Esophagus mucosa (tissue), 1 donor: ENCODE data around the gene MYO15A. TPM values are rescaled to one million over a fixed set of nuclear protein-coding genes. Genes with fewer than 3 reads are reported as not detected.
"Not testable (repeated sequence)": the region's sequence is repeated elsewhere in the genome, so short reads cannot be mapped to it uniquely, and the experiment has no call there.

Source experiments
- ATAC-seq: fragments of 200-7000 bp; cut with Tn5 transposase; one replicate; pipeline ENCODE4 v1.9.1; 2020
- total RNA-seq: library from RNA; stranded (reverse); gene quantifications from one replicate; pipeline ENCODE4 v1.2.4, GENCODE V29; 2023
- donor health status: DM: yes; HTN: yes; CAD: no.

The MYO15A gene
- total RNA-seq, 1 donor from 2014 or later = 0.44 TPM

DNA sequence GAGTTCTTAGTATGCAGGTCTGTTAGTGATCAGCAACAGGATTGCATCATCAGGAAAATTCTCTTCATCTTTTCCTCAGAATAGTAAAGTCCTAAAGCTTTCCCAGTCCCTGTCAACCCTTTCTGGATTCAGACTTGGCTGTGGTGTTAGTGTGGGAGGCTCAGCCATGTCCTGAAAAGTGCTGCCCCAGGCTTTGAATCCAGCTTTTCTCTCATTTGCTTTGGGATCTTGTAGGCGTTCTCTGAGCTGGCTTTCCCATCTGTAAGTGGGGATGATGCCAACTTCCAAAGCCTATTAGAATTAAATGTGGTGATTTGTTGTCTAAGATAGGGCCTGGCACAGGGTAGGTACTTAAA lies 78.0 kb downstream of the MYO15A start:
- no peak for ATAC-seq

- ATAC-seq = no peak
Observed at GRCh38 chr17:18187226-18187625, 78.7 kb downstream of the MYO15A start.

DNA sequence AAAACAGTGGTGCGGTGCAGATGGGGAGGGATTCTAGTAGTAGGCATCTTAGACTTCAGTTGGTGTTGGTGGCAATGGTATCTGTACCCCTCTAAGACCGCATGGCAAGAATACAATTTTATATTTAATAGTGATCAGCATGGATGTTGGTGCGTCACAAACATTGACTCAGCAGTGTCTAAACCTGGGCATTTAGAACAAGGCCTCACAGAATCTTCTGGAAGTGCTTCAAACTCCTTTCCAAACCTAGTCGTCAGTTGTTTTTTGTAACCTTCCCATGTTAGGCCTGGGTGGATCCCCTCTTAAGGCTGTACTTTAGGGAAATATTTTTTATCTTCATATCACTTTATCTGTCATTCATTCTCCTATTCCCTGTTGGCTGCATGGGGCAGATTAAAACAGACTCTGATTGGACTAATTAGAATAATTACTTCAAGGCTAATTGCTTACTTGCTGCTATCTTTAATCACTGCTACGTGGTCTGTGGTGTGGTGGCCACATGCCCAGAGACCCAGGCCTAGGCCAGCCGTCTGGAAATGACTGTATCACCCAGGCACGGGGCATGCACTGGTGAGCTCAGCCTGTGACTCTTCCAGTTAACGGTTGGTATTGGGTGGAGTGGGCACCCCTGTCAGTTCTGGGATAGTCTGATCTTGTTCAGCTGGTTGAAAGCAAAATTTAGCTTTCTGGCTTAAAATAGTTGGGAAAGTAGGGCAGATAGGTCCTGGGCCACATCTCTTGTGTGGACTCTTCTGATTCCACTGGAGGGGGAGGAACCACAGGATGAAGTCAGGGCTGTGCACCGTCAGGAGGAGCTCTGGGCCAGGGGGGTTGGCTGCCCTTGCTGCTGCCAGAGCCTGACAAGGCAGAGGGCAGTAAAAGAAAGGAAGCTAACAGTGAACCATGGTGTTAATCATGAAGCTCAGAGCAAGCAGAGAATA lies 79.5 kb downstream of the MYO15A start:
- no peak for ATAC-seq

GRCh38 chr17:18190628-18191235 lies 82.2 kb downstream of the MYO15A start:
- ATAC-seq = no peak

DNA sequence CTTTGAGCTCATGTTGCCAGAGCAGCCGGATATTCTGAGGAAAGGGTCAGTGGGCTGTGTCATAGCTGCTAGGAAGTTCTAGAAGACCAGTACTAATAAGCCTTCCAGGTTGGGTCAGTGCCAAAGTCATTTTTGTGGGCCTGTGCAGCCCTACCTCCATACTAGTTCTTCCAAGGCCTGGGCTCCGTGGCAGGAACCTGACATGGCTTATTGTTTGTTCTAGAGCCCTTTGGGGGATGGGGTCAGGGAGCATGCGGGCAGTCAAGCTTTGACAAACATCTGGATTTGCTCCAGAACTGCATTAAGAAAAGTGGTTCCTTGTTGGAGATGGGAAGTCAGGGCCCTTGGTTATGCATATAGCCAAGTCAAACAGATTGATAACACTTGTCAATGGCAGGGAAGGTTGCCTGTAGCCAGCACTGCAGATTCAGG lies 82.7 kb downstream of the MYO15A start:
- ATAC-seq = peak; percentile 6

DNA sequence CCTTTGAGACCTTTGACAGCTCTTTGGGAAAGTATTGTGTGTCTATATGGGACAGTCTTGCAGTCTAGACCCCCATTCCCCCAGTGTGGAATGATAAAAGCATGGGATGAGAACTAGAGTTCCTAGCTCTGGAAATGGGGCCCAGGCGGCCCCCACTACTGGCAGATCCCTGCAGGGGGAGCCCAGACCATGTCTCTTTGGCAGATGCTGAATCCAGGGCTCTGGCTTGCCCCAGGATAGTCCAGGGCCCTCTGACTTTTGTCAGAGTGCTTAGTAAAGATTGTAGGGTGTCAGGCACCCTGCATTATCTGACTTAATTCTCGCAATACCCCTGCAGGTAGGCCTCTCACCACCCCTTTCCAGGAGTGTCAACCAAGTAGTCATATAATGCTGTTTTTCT lies 83.4 kb downstream of the MYO15A start:
- no peak for ATAC-seq

GRCh38 chr17:18194394-18194793 lies 85.8 kb downstream of the MYO15A start:
- no peak for ATAC-seq

- no peak for ATAC-seq
Observed at GRCh38 chr17:18194804-18195203, 86.2 kb downstream of the MYO15A start.

GRCh38 chr17:18195246-18195645 lies 86.7 kb downstream of the MYO15A start:
- ATAC-seq = no peak

DNA sequence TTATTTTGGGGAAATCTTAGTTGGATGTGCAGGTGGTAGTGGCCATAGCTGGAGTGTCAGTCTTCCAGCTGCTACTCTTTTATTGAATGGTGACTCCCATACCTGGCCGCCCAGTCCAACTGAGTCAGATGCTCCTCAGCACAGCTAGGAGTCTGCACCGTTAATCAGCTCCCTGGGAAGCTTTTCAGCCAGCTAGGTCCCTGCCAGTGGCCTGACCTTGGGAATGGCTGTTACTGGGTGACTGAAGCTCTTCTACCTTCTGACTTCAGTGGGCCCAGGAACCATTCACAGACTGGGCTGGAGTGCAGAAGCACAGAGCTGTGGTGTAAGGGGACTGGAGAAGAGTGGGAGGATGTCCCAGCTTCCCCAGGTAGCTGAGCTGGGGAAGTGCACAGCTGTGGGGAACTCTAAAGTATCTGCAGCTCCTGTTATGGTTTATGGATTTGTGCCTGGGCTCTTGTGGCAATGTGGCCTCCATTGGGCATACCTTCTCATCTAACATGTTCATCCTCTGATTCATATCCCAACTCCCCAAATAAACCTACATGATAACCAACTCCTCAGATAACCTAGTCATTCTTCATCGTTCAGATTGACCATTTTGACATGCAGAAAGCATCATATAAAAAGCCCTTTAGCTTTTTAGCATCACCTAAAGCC lies 89.1 kb downstream of the MYO15A start:
- ATAC-seq = no peak

DNA sequence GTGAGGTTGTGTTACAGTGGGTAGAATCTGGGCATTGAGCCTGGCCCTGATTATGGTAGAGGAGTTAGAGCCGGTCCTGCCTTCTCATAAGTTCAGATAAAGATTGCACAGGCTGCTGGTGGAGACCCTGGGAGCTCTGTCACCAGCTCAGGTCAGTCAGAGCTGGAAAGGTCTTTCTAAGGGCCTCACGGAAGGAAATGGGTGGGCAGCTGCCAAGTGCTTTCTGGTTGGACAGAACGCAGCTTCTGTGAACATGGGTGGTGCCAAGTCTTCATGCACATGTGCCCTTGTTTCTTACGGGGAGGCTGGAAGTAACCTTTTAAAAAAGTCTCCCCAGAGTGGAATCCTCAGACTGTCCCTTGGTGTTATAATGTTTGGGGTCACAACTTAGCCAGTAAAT lies 90.0 kb downstream of the MYO15A start:
- ATAC-seq = no peak

- ATAC-seq = no peak
Observed at GRCh38 chr17:18201108-18201507, 92.6 kb downstream of the MYO15A start.

DNA sequence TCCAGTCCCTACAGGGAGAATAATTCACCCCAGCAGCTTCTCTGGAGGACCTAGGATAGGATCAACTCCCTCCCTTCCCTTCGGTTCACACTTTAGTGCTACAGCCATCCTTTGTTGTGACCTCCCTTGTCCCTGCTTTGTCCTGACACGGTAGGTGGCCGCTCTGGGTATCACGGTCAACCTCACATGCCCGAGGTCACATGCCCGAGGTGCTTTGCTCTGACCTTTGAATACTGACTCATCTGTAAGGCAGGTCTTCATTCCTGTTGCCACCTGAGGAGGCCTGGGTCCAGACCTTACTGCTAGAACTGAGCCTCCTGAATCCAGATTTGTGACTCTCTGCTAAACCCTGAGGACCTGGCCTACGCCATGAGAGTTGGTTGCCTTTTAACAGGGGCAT lies 94.8 kb downstream of the MYO15A start:
- ATAC-seq = peak; percentile 7

- no peak for ATAC-seq
Observed at GRCh38 chr17:18205861-18206260, 97.3 kb downstream of the MYO15A start.

DNA sequence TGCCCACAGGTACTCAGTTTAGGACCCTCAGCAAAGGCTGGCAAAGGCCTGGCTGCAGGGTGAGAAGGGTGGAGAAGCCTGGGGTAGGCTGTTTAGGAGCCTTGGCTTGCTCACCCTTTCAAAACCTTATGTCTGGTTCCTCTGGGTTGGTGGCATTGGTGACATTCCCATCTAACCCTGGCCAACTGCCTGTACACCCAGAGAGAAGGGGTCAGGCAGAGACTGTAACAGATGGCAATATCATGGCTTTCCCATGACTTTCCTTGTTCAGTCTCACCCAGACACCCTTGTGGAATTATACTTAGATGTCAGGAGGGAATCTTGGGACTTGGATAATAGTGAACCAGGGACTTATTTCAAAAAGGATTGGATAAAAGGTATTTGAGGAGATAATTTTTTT lies 98.4 kb downstream of the MYO15A start:
- ATAC-seq = no peak

GRCh38 chr17:18208092-18208491 lies 99.5 kb downstream of the MYO15A start:
- no peak for ATAC-seq

DNA sequence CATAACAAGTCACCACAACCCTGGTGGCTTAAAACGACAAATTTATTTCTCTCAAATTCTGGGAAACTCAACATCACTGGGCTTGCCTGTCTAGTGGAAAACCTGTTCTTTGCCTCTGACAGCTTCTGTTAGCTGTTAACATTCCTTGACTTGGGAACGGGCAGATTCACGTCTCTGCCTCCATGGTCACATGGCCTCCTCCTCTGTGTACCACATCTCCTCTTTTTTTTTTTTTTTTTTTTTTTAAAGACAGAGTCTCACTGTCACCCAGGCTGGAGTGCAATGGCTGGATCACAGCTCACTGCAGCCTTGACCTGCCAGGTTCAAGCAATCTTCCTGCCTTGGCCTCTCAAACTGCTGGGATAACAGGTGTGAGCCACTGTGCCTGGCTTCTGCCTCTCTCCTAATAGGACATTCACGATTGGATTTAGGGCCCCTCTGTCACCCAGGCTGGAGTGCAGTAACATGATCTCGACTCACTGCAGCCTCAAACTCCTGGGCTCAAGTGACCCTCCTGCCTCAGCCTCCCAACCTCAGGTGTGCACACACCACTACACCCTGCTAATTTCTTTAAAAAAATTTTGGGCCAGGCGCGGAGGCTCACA lies 105.2 kb downstream of the MYO15A start:
- no peak for ATAC-seq

- ATAC-seq = not testable (repeated sequence)
Observed at GRCh38 chr17:18216906-18217305, 108.3 kb downstream of the MYO15A start.

GRCh38 chr17:18217412-18218015 lies 109.0 kb downstream of the MYO15A start:
- ATAC-seq = peak; percentile 78

DNA sequence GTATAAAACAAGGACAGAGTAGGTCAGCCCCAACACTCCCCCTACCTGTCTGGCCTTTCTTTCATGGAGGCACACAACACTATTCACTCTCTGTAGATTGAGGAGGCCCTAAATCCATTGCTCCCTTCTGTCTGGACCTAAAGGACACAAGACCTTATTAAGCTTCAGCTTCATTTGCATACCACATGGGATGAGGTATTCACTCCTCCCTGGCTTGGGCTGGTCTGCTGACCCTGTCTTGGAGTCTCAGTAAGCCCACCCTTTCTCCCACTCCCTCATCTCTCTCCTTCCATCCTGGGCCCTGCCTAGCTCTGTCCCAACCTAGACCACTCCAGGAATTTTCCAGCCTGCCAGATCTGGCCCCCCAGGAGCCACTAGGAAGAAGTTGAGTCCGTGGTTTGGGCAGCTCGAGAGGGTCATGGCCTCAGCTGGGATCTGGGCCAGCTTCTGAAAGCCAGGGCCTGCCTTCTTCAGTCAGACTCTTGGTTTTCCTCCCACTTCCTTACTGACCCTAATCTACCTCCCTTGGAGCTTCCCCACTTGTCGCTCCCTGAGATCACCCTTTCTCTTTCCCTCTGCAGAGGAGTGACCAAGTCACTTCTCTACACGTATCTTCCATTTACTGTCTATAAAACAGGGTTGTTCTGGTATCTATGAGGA lies 110.3 kb downstream of the MYO15A start:
- ATAC-seq = no peak

- no peak for ATAC-seq
Observed at GRCh38 chr17:18224053-18224386, 115.5 kb downstream of the MYO15A start.

- no peak for ATAC-seq
Observed at GRCh38 chr17:18224387-18225120, 116.0 kb downstream of the MYO15A start.
